Measurements from ENCODE around the gene IFIT5. TPM values are rescaled to one million over a fixed set of nuclear protein-coding genes. Genes with fewer than 3 reads are reported as not detected.

Gene IFIT5
- total RNA-seq = 10 to 100 TPM; 21.4 to 26.3 TPM
- polyA plus RNA-seq (ENCODE audit: insufficient read length in 6 of 6) = 10 to 100 TPM; 14.0 to 20.0 (median 17.8) TPM
- long read RNA-seq, donor 1, full-length matches to known transcripts = 13 of 13 reads
- long read RNA-seq, donor 1, partial matches to known transcripts = 0 of 13 reads
- long read RNA-seq, donor 1, other reads (novel, unspliced or antisense) = 0 of 13 reads
- long read RNA-seq, donor 2, full-length matches to known transcripts = 14 of 14 reads
- long read RNA-seq, donor 2, partial matches to known transcripts = 0 of 14 reads
- long read RNA-seq, donor 2, other reads (novel, unspliced or antisense) = 0 of 14 reads
- long read RNA-seq, donor 3, full-length matches to known transcripts = 10 of 10 reads
- long read RNA-seq, donor 3, partial matches to known transcripts = 0 of 10 reads
- long read RNA-seq, donor 3, other reads (novel, unspliced or antisense) = 0 of 10 reads
- long read RNA-seq, donor 4, full-length matches to known transcripts = 8 of 8 reads
- long read RNA-seq, donor 4, partial matches to known transcripts = 0 of 8 reads
- long read RNA-seq, donor 4, other reads (novel, unspliced or antisense) = 0 of 8 reads
- long read RNA-seq, donor 5, full-length matches to known transcripts = 8 of 8 reads
- long read RNA-seq, donor 5, partial matches to known transcripts = 0 of 8 reads
- long read RNA-seq, donor 5, other reads (novel, unspliced or antisense) = 0 of 8 reads
- long read RNA-seq, donor 6, full-length matches to known transcripts = 5 of 5 reads
- long read RNA-seq, donor 6, partial matches to known transcripts = 0 of 5 reads
- long read RNA-seq, donor 6, other reads (novel, unspliced or antisense) = 0 of 5 reads
- long read RNA-seq, donor 7, full-length matches to known transcripts = 5 of 5 reads
- long read RNA-seq, donor 7, partial matches to known transcripts = 0 of 5 reads
- long read RNA-seq, donor 7, other reads (novel, unspliced or antisense) = 0 of 5 reads
- long read RNA-seq, donor 8, full-length matches to known transcripts = 12 of 12 reads
- long read RNA-seq, donor 8, partial matches to known transcripts = 0 of 12 reads
- long read RNA-seq, donor 8, other reads (novel, unspliced or antisense) = 0 of 12 reads
- long read RNA-seq, donor 9 = 0 reads
- long read RNA-seq, donor 10, full-length matches to known transcripts = 3 of 6 reads
- long read RNA-seq, donor 10, partial matches to known transcripts = 0 of 6 reads
- long read RNA-seq, donor 10, other reads (novel, unspliced or antisense) = 3 of 6 reads
- long read RNA-seq, donor 11, full-length matches to known transcripts = 20 of 20 reads
- long read RNA-seq, donor 11, partial matches to known transcripts = 0 of 20 reads
- long read RNA-seq, donor 11, other reads (novel, unspliced or antisense) = 0 of 20 reads
- long read RNA-seq, donor 12, full-length matches to known transcripts = 13 of 13 reads
- long read RNA-seq, donor 12, partial matches to known transcripts = 0 of 13 reads
- long read RNA-seq, donor 12, other reads (novel, unspliced or antisense) = 0 of 13 reads

- peak within 1 kb of the TSS; percentile 61 to 89 for H3K4me3 ChIP-seq
- peak within 1 kb of the TSS; percentile 87 to 98 for H3K27ac ChIP-seq
- H3K9me3 ChIP-seq = no peaks in the 10 kb centered on the region
- H3K4me1 ChIP-seq = peaks cover 22 to 48% of the 10 kb centered on the region in 2 donors
- DNase-seq (peak; percentile 76 to 93 (median 89)), ATAC-seq (peak; percentile 90)
- no peaks in the 10 kb centered on the region for H3K27me3 ChIP-seq
- intact Hi-C loops (cut with DNase I) = no loop called here
- H3K36me3 ChIP-seq = peaks cover 0 to 17% of the 10 kb centered on the region in 2 donors
- TF ChIP-seq CTCF (IDR thresholded peaks at IDR 0.05) = no peak
These were observed at the start of gene IFIT5 for GRCh38 chr10:89414146-89414878. Gene IFIT5 (plus strand): TSS chr10:89414568. CDS start chr10:89414799, 231 bp downstream.

- peak in 1 of 4 donors; percentile 76 for DNase-seq
- TF ChIP-seq CTCF (IDR thresholded peaks at IDR 0.05) = no peak
- H3K4me1 ChIP-seq = peaks cover 6 to 23% of the 10 kb centered on the region in 2 donors
- H3K27me3 ChIP-seq = no peaks in the 10 kb centered on the region
- H3K36me3 ChIP-seq = no peaks in the 10 kb centered on the region
- ATAC-seq = peak; percentile 14
- peak overlapping the region in 1 of 2 donors; percentile 4 for H3K27ac ChIP-seq
- H3K9me3 ChIP-seq = no peaks in the 10 kb centered on the region
- H3K4me3 ChIP-seq = no peak overlapping the region
- intact Hi-C loops (cut with DNase I) = no loop called here
These were observed 46.8 kb upstream of the IFIT5 start for GRCh38 chr10:89367529-89367928.

GRCh38 chr10:89368129-89368528 is 46.2 kb upstream of the IFIT5 start:
- no peak for DNase-seq
- TF ChIP-seq CTCF (IDR thresholded peaks at IDR 0.05) = no peak
- ATAC-seq = no peak
- Histone ChIP-seq H3K27me3 (no peaks in the 10 kb centered on the region), H3K27ac (no peak overlapping the region), H3K9me3 (no peaks in the 10 kb centered on the region), H3K4me1 (peaks cover 6 to 23% of the 10 kb centered on the region in 2 donors), H3K36me3 (no peaks in the 10 kb centered on the region), H3K4me3 (no peak overlapping the region)
- intact Hi-C loops (cut with DNase I) = no loop called here
